HEK293 (cell line): Measurements from ENCODE around the gene SLAMF1.

Experiments used
- CTCF ChIA-PET: fragments of 350-600 bp; formaldehyde crosslinking; extraction: SDS; loops from one replicate; lab custom pipeline; 2021; ENCODE audit warnings: antibody characterized with exemption; lab: Yijun Ruan, JAX
- POLR2A ChIA-PET: fragments of 300-600 bp; formaldehyde crosslinking; extraction: SDS; loops from one replicate; lab custom pipeline; 2020; ENCODE audit warnings: antibody characterized with exemption, inconsistent platforms; lab: Yijun Ruan, JAX
- H3K27ac ChIP-seq: fragments of 200-500 bp; sonication (Bioruptor generic); 2 replicates; pipeline ENCODE4 v1.5.1; 2014; ENCODE audit warnings: low read depth, low read length, control low read depth, inconsistent platforms; ENCODE audit errors: extremely low read depth
- H3K36me3 ChIP-seq, 2 experiments: fragments of 200-500 bp in 1 of 2; sonication (Bioruptor generic) in 1 of 2; 1 replicate in 1 of 2; 2 replicates in 1 of 2; pipeline ENCODE4 v1.5.1; 2014 to 2017; ENCODE audit warnings: inconsistent platforms in 2 of 2, low read length in 2 of 2; ENCODE audit not compliant: control insufficient read depth in 2 of 2, insufficient read depth in 1 of 2
- H3K4me1 ChIP-seq: fragments of 200-500 bp; sonication (Bioruptor generic); 2 replicates; pipeline ENCODE4 v1.5.1; 2014; ENCODE audit warnings: mild to moderate bottlenecking, low read length, inconsistent platforms; ENCODE audit not compliant: control insufficient read depth, insufficient read depth
- H3K4me3 ChIP-seq: 2 replicates; pipeline ENCODE4 v1.5.1; 2011; ENCODE audit warnings: low read depth, mild to moderate bottlenecking, control low read depth, low read length, moderate library complexity
- H3K9me3 ChIP-seq: fragments of 200-500 bp; sonication (Bioruptor generic); 2 replicates; pipeline ENCODE4 v1.5.1; 2014; ENCODE audit warnings: low read depth, low read length, inconsistent platforms; ENCODE audit not compliant: control insufficient read depth, insufficient read depth
- MYNN ChIP-seq: fragments of 450-650 bp; formaldehyde crosslinking; IDR thresholded peaks from 2 replicates; pipeline ENCODE4 v1.5.1; 2016; ENCODE audit warnings: missing biosample characterization, missing genetic modification characterization, borderline replicate concordance
- WT1 ChIP-seq: fragments of 450-650 bp; formaldehyde crosslinking; IDR thresholded peaks from 2 replicates; pipeline ENCODE4 v1.5.1; 2016; ENCODE audit warnings: missing biosample characterization, missing genetic modification characterization
- YY1 ChIP-seq: fragments of 450-650 bp; formaldehyde crosslinking; IDR thresholded peaks from 2 replicates; pipeline ENCODE4 v1.5.1; 2018; ENCODE audit warnings: missing biosample characterization, missing genetic modification characterization
- ZBTB8A ChIP-seq: fragments of 450-650 bp; formaldehyde crosslinking; IDR thresholded peaks from 2 replicates; pipeline ENCODE4 v1.5.1; 2016; ENCODE audit warnings: missing biosample characterization, missing genetic modification characterization
- ZFP41 ChIP-seq: fragments of 450-650 bp; formaldehyde crosslinking; IDR thresholded peaks from 2 replicates; pipeline ENCODE4 v1.5.1; 2016; ENCODE audit warnings: missing biosample characterization, missing genetic modification characterization, borderline replicate concordance
- ZNF140 ChIP-seq: fragments of 450-650 bp; formaldehyde crosslinking; IDR thresholded peaks from 2 replicates; pipeline ENCODE4 v1.5.1; 2016; ENCODE audit warnings: missing biosample characterization, missing genetic modification characterization
- ZNF221 ChIP-seq: fragments of 450-650 bp; formaldehyde crosslinking; IDR thresholded peaks from 2 replicates; pipeline ENCODE4 v1.5.1; 2017; ENCODE audit warnings: missing biosample characterization, missing genetic modification characterization, borderline replicate concordance
- ZNF311 ChIP-seq: fragments of 450-650 bp; formaldehyde crosslinking; IDR thresholded peaks from 2 replicates; pipeline ENCODE4 v1.5.1; 2017; ENCODE audit warnings: missing biosample characterization, missing genetic modification characterization, borderline replicate concordance
- ZNF473 ChIP-seq: fragments of 450-650 bp; formaldehyde crosslinking; IDR thresholded peaks from 2 replicates; pipeline ENCODE4 v1.5.1; 2017; ENCODE audit warnings: missing biosample characterization, missing genetic modification characterization
- ZNF513 ChIP-seq: fragments of 450-650 bp; IDR thresholded peaks from 2 replicates; pipeline ENCODE4 v1.5.1; 2018; ENCODE audit warnings: missing biosample characterization, missing genetic modification characterization
- ZNF529 ChIP-seq: fragments of 450-650 bp; formaldehyde crosslinking; IDR thresholded peaks from 2 replicates; pipeline ENCODE4 v1.5.1; 2017; ENCODE audit warnings: missing genetic modification characterization, missing biosample characterization; ENCODE audit not compliant: insufficient replicate concordance
- ZNF571 ChIP-seq: fragments of 450-650 bp; formaldehyde crosslinking; IDR thresholded peaks from 2 replicates; pipeline ENCODE4 v1.5.0; 2017; ENCODE audit warnings: missing biosample characterization, missing genetic modification characterization
- ZNF623 ChIP-seq: fragments of 450-650 bp; formaldehyde crosslinking; IDR thresholded peaks from 2 replicates; pipeline ENCODE4 v1.5.1; 2016; ENCODE audit warnings: missing biosample characterization, missing genetic modification characterization
- TF ChIP-seq, protein P1 (sequence below): IDR thresholded peaks from 2 replicates; pipeline ENCODE4 v1.6.1; 2011; ENCODE audit warnings: mild to moderate bottlenecking, low read depth, low read length, borderline replicate concordance
- TF ChIP-seq, protein P2 (sequence below): fragments of 450-650 bp; formaldehyde crosslinking; IDR thresholded peaks from 2 replicates; pipeline ENCODE4 v1.5.1; 2016; ENCODE audit warnings: missing biosample characterization, missing genetic modification characterization, borderline replicate concordance
- TF ChIP-seq, protein P3 (sequence below): fragments of 450-650 bp; formaldehyde crosslinking; IDR thresholded peaks from 2 replicates; pipeline ENCODE4 v1.5.1; 2016; ENCODE audit warnings: missing biosample characterization, missing genetic modification characterization, low read depth

The SLAMF1 gene

DNA sequence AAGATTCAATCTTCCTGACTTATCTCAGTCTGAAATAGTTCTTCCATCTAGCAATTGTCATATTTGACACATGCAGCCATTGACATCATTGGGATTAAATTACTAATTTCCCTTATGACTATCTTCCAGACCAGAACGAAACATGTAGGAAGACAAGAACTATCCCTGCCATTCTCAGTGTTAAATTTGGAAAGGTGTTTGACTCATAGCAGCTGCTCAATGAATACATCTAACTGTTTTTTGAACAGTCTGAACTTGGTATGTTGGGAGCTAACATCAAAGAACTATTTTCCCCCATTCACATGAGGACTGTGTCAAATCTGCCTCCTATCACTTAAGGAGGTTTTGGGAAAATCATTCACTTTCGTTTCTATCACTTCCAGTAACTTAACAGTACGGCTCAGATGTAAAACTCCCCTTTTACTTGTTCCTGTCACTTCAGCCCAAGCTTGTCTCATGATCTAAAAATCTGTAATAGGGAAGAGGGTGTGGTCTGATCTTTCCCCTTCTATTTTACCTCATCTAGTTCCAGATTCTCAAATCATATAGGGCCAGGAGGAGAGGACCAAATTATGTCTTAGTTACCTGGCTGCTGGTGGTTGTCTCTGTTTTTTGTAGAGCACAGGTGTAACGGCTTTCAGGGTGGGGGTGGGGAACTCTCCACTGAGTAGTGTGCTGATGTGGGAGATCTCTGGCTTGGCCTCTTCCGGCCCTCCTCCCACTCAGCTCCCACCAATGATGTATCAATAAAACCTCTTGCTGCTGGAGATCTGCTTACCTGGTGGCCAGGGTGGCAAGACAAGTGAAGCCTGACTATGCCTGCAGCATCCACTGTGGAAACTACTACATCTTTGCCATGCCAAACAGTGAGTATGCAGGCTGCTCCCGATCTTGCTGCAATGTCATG lies 26.2 kb upstream of the SLAMF1 start:
- no peak overlapping the region for H3K27ac ChIP-seq
- no peaks in the 10 kb centered on the region for H3K36me3 ChIP-seq
- POLR2A ChIA-PET = no interaction called here
- H3K4me3 ChIP-seq = no peak overlapping the region
- CTCF ChIA-PET = interaction anchor here (0.6 to 1.9 kb wide), 8 partner anchors 8 to 697 kb away, joined by 3 to 10 read pairs (median 3); no protein-coding TSS in a partner anchor
- no peaks in the 10 kb centered on the region for H3K9me3 ChIP-seq
- no peaks in the 10 kb centered on the region for H3K4me1 ChIP-seq
- TF ChIP-seq ZNF221 (tag by site-specific recombination) (no peak), YY1 (tag by site-specific recombination) (no peak), ZBTB8A (tag by site-specific recombination) (no peak)

DNA sequence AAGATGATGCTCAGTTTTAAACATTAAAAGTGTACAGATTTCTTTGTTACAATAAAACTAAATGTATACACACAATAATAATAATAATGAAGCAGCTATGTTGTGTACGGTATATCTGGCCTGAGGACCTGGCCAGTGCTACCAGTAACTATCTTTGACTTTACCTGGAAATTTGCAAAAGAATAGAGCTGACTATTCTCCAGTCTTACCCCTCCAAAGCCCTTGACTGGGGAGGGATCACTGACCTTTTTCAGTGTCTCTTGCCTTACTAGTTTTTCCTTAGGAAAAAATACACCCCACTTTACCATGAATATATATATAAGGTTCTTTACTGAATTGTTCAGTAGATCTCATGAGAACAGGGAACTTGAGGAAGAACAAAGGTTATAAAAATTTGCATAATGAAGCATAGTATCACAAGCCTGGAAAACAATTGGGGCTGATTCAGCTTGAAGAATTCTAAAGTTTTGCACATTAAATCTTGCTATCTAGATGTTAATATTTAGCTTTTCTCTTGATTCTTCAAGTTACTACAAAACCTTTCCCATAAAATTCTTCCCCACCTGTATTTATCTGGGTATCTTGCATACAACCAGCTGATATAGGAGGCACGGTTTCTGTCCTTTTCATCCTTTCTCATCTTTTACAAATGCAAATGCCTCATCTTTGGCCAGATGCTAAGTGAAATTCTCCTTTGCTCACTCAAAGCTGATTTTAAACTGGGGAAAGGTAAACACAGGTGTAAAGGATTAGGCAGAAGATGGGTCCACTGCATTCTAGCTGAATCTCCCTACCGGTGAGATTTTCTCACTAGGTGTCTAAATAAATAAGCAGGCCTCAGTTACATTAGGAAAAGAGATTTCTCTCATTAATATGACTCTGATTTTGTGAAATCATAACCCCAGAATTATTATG lies 25.0 kb upstream of the SLAMF1 start:
- TF ChIP-seq ZNF623 (no peak), WT1 (tag by site-specific recombination) (no peak), ZNF529 (tag by site-specific recombination) (no peak), MYNN (no peak), ZNF140 (tag by site-specific recombination) (no peak)
- H3K9me3 ChIP-seq = no peaks in the 10 kb centered on the region
- H3K36me3 ChIP-seq = no peaks in the 10 kb centered on the region
- no peak overlapping the region for H3K4me3 ChIP-seq
- ChIA-PET CTCF (interaction anchor here (0.5 to 1.9 kb wide), 7 partner anchors 9 to 620 kb away, joined by 3 to 10 read pairs (median 5); no protein-coding TSS in a partner anchor), POLR2A (no interaction called here)
- no peaks in the 10 kb centered on the region for H3K4me1 ChIP-seq
- H3K27ac ChIP-seq = no peak overlapping the region

GRCh38 chr1:160670701-160671100 lies 23.9 kb upstream of the SLAMF1 start:
- POLR2A ChIA-PET = no interaction called here
- no peaks in the 10 kb centered on the region for H3K36me3 ChIP-seq
- H3K4me1 ChIP-seq = no peaks in the 10 kb centered on the region
- no peaks in the 10 kb centered on the region for H3K9me3 ChIP-seq
- CTCF ChIA-PET = no interaction called here
- no peak for TF ChIP-seq ZNF571 (tag by site-specific recombination)
- peak; percentile 93 for TF ChIP-seq ZNF513
- H3K27ac ChIP-seq = no peak overlapping the region
- no peak overlapping the region for H3K4me3 ChIP-seq

DNA sequence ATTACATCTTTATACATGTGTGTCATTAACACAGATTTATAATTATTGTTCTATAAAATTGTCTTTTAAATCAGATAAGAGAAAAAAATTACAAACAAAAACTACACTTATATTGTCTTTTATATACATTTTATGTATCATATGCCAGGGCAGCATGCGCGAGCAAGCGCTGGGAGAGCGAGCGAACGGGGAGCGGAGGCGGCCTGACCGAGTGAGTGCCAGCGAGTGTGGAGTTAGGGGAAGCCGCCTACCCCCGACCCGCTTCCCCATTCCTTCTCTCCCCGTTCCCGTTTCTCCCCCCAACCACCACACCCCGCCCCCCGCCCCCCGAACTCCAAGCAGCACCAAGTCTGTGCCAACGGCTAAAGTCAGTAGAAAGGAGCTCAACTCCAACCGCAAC lies 23.0 kb upstream of the SLAMF1 start:
- TF ChIP-seq, protein P1, sequence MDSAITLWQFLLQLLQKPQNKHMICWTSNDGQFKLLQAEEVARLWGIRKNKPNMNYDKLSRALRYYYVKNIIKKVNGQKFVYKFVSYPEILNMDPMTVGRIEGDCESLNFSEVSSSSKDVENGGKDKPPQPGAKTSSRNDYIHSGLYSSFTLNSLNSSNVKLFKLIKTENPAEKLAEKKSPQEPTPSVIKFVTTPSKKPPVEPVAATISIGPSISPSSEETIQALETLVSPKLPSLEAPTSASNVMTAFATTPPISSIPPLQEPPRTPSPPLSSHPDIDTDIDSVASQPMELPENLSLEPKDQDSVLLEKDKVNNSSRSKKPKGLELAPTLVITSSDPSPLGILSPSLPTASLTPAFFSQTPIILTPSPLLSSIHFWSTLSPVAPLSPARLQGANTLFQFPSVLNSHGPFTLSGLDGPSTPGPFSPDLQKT = no peak
- no peak for TF ChIP-seq ZNF311 (tag by site-specific recombination)
- TF ChIP-seq ZNF473 (tag by site-specific recombination) = no peak
- TF ChIP-seq ZFP41 (tag by site-specific recombination) = no peak
- TF ChIP-seq, protein P2, sequence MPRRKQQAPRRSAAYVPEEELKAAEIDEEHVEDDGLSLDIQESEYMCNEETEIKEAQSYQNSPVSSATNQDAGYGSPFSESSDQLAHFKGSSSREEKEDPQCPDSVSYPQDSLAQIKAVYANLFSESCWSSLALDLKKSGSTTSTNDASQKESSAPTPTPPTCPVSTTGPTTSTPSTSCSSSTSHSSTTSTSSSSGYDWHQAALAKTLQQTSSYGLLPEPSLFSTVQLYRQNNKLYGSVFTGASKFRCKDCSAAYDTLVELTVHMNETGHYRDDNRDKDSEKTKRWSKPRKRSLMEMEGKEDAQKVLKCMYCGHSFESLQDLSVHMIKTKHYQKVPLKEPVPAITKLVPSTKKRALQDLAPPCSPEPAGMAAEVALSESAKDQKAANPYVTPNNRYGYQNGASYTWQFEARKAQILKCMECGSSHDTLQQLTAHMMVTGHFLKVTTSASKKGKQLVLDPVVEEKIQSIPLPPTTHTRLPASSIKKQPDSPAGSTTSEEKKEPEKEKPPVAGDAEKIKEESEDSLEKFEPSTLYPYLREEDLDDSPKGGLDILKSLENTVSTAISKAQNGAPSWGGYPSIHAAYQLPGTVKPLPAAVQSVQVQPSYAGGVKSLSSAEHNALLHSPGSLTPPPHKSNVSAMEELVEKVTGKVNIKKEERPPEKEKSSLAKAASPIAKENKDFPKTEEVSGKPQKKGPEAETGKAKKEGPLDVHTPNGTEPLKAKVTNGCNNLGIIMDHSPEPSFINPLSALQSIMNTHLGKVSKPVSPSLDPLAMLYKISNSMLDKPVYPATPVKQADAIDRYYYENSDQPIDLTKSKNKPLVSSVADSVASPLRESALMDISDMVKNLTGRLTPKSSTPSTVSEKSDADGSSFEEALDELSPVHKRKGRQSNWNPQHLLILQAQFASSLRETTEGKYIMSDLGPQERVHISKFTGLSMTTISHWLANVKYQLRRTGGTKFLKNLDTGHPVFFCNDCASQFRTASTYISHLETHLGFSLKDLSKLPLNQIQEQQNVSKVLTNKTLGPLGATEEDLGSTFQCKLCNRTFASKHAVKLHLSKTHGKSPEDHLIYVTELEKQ = no peak
- TF ChIP-seq, protein P3, sequence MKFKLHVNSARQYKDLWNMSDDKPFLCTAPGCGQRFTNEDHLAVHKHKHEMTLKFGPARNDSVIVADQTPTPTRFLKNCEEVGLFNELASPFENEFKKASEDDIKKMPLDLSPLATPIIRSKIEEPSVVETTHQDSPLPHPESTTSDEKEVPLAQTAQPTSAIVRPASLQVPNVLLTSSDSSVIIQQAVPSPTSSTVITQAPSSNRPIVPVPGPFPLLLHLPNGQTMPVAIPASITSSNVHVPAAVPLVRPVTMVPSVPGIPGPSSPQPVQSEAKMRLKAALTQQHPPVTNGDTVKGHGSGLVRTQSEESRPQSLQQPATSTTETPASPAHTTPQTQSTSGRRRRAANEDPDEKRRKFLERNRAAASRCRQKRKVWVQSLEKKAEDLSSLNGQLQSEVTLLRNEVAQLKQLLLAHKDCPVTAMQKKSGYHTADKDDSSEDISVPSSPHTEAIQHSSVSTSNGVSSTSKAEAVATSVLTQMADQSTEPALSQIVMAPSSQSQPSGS (tag by site-specific recombination) = no peak
- CTCF ChIA-PET = no interaction called here
- Histone ChIP-seq H3K27ac (no peak overlapping the region), H3K4me3 (no peak overlapping the region), H3K9me3 (no peaks in the 10 kb centered on the region), H3K36me3 (no peaks in the 10 kb centered on the region), H3K4me1 (no peaks in the 10 kb centered on the region)
- POLR2A ChIA-PET = no interaction called here
